Measurements from ENCODE around the gene CDHR1.

Gene CDHR1

GRCh38 chr10:84262190-84262956 lies 68.0 kb downstream of the CDHR1 start:
- peaks cover 7% of the 10 kb centered on the region for H3K27me3 ChIP-seq (ENCODE audit: control insufficient read depth, insufficient read depth, low read length)
- H3K9ac ChIP-seq (ENCODE audit: low read length): no peak overlapping the region
- no peaks in the 10 kb centered on the region for H3K9me3 ChIP-seq (ENCODE audit: control insufficient read depth, low read length)
- no peaks in the 10 kb centered on the region for H3K4me1 ChIP-seq (ENCODE audit: control insufficient read depth, insufficient read depth, low read length)
- no peak overlapping the region for H3K4me3 ChIP-seq (ENCODE audit: low read length)
- H3K36me3 ChIP-seq (ENCODE audit: control insufficient read depth, insufficient read depth, low read length): no peaks in the 10 kb centered on the region

- Histone ChIP-seq H3K27me3 (ENCODE audit: control insufficient read depth, insufficient read depth, low read length) (peaks cover 7% of the 10 kb centered on the region), H3K4me1 (ENCODE audit: control insufficient read depth, insufficient read depth, low read length) (no peaks in the 10 kb centered on the region), H3K4me3 (ENCODE audit: low read length) (no peak overlapping the region)
Measured at GRCh38 chr10:84263716-84264115, 69.4 kb downstream of the CDHR1 start.

GRCh38 chr10:84264611-84265141 lies 70.3 kb downstream of the CDHR1 start:
- Histone ChIP-seq H3K36me3 (ENCODE audit: control insufficient read depth, insufficient read depth, low read length) (no peaks in the 10 kb centered on the region), H3K9me3 (ENCODE audit: control insufficient read depth, low read length) (no peaks in the 10 kb centered on the region), H3K4me1 (ENCODE audit: control insufficient read depth, insufficient read depth, low read length) (no peaks in the 10 kb centered on the region), H3K4me3 (ENCODE audit: low read length) (no peak overlapping the region), H3K9ac (ENCODE audit: low read length) (no peak overlapping the region), H3K27me3 (ENCODE audit: control insufficient read depth, insufficient read depth, low read length) (peaks cover 7% of the 10 kb centered on the region)

More at GRCh38 chr10:84263716-84264115, 69.4 kb downstream of the CDHR1 start:
- Histone ChIP-seq H3K9me3 (ENCODE audit: control insufficient read depth, low read length) (no peaks in the 10 kb centered on the region), H3K9ac (ENCODE audit: low read length) (no peak overlapping the region), H3K36me3 (ENCODE audit: control insufficient read depth, insufficient read depth, low read length) (no peaks in the 10 kb centered on the region)

- Histone ChIP-seq H3K9me3 (ENCODE audit: control insufficient read depth, low read length) (no peaks in the 10 kb centered on the region), H3K4me1 (ENCODE audit: control insufficient read depth, insufficient read depth, low read length) (no peaks in the 10 kb centered on the region), H3K9ac (ENCODE audit: low read length) (no peak overlapping the region), H3K27me3 (ENCODE audit: control insufficient read depth, insufficient read depth, low read length) (peaks cover 7% of the 10 kb centered on the region), H3K36me3 (ENCODE audit: control insufficient read depth, insufficient read depth, low read length) (no peaks in the 10 kb centered on the region), H3K4me3 (ENCODE audit: low read length) (no peak overlapping the region)
Measured at GRCh38 chr10:84265418-84265817, 71.1 kb downstream of the CDHR1 start.

- Histone ChIP-seq H3K9ac (ENCODE audit: low read length) (no peak overlapping the region), H3K36me3 (ENCODE audit: control insufficient read depth, insufficient read depth, low read length) (no peaks in the 10 kb centered on the region)
Measured at GRCh38 chr10:84267503-84268126, 73.3 kb downstream of the CDHR1 start.

GRCh38 chr10:84269162-84269561 lies 74.8 kb downstream of the CDHR1 start:
- H3K9ac ChIP-seq (ENCODE audit: low read length): no peak overlapping the region
- H3K9me3 ChIP-seq (ENCODE audit: control insufficient read depth, low read length): no peaks in the 10 kb centered on the region
- H3K27me3 ChIP-seq (ENCODE audit: control insufficient read depth, insufficient read depth, low read length): no peaks in the 10 kb centered on the region
- H3K36me3 ChIP-seq (ENCODE audit: control insufficient read depth, insufficient read depth, low read length): no peaks in the 10 kb centered on the region
- no peak overlapping the region for H3K4me3 ChIP-seq (ENCODE audit: low read length)
- no peaks in the 10 kb centered on the region for H3K4me1 ChIP-seq (ENCODE audit: control insufficient read depth, insufficient read depth, low read length)

More at GRCh38 chr10:84267503-84268126, 73.3 kb downstream of the CDHR1 start:
- no peaks in the 10 kb centered on the region for H3K9me3 ChIP-seq (ENCODE audit: control insufficient read depth, low read length)
- H3K4me3 ChIP-seq (ENCODE audit: low read length): no peak overlapping the region
- H3K27me3 ChIP-seq (ENCODE audit: control insufficient read depth, insufficient read depth, low read length): peaks cover 7% of the 10 kb centered on the region
- no peaks in the 10 kb centered on the region for H3K4me1 ChIP-seq (ENCODE audit: control insufficient read depth, insufficient read depth, low read length)
